ENCODE results near the gene TFF2.

Gene TFF2

DNA sequence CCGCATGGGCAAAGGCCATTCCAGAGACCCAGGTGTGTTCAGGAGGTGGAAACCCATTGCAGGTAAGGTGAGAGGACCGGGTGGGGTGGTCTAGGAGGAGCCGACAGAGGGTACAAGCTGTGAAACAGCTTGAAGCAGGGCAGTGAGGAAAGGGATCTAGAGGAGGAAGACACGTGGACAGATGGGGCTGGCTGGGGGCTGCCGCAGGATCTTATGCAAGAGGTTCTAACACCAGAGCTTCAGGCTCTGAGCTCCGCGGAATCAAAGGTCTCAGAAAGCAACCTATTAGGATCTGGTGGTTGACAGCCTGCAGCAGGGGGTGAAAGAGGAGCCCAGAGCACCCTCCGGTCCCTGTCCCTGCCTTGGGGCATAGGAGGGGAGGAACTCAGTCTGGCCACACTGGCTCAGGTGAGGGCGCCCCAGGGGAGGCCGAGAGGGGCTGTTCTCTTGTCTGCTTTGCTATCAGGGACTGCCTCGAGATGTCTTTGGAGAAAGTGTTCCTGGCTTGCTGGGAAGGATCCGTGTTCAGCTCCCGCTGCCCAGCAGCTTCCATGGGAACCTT, 13.6 kb upstream of the TFF2 start:
- no peak for DNase-seq

DNA sequence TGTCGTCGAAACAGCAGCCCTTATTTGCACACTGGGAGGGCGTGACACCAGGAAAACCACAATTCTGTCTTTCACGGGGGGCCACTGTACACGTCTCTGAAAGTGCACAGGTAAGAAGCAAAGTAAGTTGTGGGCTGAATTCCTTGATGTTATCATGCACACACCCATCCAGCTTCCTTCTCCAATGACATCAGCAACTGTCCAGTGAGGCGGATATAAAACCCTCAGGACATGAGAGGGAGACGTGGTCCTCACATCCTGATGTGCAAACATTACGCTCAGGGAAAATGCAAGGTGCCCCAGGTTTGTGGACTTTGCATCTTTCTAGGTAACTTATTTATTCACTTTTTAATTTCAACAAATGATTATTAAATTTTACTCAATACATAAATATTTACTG, 12.5 kb upstream of the TFF2 start:
- DNase-seq = no peak

DNA sequence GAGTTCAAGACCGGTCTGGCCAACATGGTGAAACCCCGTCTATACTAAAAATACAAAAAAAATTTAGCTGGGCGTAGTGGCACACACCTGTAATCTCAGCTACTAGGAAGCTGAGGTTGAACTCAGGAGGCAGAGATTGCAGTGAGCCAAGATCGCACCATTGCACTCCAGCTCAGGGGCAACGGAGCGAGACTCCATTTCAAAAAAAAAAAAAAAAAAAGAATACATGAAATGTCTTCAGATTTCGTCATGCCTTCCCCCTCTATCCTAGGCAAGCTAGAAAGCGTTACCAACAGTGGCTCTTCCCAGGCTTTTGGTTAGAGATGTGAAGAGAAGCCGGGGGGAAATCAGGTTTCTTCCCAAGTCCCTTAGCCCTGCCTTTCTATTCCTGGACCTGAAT, 11.9 kb upstream of the TFF2 start:
- no peak for DNase-seq

DNA sequence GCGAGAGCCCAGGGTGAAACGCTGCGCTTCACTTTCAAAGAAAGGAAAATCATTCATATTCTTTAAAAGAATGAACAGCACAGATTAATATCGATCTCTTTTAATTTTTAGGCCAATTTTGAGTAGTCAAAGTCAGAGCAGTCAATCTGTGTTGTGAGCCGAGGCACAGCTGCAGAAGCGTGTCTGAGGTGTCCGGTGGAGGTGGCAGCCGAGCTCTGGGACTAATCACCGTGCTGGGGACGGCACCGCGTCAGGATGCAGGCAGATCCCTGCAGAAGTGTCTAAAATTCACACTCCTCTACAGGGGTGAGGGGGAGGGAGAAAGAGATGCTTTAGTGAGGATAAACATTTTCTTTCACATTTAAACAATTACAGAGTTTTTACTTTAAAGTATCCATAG, 11.4 kb upstream of the TFF2 start:
- DNase-seq = no peak

DNA sequence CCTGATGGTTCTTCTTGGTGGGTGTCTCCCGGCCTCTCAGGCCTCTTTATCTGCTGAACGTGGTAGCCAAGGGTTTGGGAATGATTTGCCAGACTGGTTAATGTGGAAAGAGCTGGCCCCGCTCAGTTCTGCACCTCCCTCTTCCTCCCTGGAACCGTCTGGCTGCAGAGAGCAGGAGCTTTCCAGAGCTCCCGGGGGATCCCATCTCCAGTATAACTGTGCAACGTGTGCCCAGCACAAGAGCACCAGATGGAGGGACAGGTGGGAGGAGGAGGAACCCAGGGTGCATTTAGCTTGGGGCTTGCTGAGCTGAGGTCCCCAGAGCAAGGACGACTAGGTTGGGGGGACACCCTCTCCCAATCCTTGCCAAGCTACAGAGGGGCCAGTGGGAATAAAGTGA, 10.5 kb upstream of the TFF2 start:
- no peak for DNase-seq

DNA sequence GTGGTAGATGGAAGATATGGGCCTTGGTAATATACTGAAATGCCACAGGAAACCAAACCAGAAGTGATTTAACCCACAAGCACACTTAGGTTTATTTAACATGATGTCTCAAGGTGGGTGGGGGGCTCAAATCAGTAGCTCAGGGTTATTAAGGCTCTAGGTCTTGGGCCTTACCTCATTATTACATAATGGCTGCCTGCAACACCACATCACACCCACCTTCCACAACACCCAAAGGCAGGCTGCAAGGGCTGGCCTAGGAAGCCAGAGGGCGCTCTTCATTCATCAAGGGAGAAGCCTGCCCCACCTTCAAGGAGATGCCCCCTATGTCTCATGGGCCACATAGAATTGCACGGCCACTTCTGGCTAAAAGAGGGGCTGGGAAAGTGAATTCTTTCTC, 9.5 kb upstream of the TFF2 start:
- no peak for DNase-seq

DNA sequence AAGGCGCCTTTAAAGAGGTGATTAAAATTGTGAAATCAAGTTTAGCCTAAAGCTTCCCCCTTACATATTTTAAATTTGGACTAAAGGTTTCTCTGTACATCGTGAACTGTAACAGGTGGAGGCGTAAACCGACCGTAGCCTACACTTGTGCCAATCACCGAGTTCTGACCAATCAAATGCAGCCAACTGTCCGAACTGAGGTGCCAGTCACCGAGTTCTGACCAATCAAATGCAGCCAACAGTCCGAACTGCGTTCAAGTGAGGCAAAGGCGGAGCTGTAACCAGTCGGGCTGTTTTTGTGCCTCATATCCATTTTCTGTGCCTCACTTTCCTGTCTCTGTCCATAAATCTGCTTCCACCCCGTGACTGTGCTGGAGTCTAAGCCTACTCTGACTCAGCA, 8.1 kb upstream of the TFF2 start:
- DNase-seq = no peak

DNA sequence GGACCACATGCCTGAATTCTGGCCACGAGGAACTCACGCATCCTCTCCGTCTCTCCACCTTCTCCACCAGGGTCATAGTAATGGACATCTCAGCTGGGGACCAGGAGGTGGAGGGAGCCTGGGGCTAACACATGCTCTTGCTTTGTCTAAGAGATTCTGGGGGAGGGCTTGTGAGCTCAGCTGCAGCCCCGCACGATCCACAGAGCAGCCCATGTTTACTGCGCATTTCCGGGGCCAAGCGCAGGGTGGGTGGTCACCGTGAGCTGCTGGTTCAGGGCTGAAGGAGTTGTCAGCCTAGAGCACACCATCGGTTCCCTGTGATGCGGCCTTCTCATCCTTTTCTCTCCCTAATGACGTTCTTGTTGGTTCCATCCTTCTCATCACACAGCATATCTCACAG, 7.5 kb upstream of the TFF2 start:
- no peak for DNase-seq

DNA sequence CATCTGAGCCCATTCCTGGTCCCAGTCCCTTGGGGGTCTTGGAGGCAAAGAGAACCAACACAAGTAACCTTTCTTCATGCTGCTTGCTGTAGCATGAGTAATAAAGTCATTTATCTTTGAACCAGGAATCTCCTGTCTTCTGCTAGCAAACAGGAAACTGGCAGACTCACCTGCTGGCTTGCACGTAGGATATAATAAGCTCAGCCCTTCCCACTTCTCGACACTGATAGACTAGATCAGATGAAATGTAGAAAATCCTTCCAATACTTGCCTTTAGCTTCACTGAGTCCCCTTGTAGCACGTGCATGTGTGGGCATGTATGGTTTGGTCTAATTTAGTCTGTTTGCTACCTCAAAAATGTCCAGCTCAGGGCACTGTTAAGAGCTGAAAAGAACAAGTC, 6.5 kb upstream of the TFF2 start:
- DNase-seq = no peak

DNA sequence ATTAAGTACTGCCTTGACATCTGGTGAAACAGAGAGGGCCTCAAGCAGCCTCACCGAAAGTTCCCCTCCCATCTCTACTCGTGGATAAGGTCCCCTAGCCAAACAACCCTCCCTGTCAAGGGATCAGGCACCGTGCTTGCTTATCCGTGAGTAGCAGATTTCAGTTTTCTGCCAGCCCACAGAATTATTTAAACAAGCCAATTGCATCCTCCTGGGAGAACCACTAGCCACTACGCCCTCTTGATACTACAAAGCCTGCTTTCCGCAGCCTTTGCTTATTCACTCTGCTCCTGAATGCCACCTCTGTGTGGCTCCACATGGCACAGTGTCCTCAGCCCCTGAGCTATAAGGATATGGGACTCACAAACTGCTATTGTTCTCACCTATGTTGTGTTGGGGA, 5.9 kb upstream of the TFF2 start:
- no peak for DNase-seq

DNA sequence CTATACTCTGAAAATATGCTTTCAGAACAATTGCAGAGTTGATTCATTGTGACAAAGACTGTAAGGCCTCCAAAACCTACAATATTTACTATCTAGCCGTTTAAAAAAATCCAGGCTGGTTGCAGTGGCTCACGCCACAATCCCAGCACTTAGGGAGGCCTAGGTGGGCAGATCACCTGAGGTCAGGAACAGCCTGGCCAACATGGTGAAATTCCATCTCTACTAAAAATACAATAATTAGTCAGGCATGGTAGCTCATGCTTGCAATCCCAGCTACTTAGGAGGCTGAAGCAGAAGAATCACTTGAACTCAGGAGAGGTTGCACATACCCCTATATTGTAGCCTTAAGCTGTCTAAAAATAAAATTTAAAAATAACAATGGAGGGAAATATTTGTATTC, 5.3 kb upstream of the TFF2 start:
- DNase-seq = no peak

DNA sequence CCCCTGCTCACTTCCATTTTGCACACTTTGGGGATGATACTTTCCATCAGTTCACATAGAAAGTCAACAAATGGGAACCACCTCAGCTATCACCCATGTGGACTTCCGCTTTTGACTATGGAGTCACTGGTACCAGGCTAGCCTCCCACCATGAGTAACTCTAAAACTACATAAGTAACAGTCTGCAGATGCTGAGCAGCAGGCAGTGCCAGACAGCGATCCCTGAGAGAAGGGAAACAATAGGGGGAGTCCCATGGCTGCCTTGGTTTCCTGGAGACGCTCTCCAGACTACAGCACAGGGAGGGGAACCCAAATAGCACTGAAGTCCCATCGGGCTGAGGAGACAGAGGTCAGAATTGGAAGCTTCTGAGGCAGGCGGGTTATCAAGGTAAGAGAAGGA, 2.8 kb upstream of the TFF2 start:
- DNase-seq = no peak

DNA sequence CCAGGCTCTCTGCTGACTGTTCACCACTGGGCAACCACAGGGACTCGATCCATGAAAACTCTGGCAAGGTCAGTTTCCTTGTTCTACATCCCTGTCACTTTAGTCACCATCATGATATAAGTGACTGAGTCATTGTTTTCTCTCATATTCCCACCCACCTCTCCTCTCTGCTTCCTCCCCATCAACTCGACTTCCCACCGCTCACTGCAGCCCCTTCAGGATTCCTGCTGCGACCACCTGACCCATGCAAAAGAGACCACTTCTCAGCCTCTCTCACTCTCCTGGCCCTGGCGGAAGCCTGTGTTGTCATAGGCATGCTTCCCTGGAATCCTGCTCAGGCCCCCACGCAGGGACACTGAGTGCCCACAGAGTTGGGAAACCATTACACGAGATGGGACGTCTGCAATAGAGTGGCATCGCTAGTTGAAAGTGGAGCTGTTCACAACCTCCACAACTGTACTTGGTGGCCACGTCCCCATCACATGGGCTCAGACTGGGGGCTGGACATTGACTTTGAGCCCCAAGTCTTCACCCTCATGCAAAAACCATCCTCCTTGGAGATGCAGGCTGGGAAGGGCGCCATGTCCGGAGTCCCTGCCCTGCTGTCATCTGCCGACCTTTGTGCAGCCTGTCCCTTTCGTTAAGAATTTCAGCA, 1.8 kb upstream of the TFF2 start:
- DNase-seq = no peak

DNA sequence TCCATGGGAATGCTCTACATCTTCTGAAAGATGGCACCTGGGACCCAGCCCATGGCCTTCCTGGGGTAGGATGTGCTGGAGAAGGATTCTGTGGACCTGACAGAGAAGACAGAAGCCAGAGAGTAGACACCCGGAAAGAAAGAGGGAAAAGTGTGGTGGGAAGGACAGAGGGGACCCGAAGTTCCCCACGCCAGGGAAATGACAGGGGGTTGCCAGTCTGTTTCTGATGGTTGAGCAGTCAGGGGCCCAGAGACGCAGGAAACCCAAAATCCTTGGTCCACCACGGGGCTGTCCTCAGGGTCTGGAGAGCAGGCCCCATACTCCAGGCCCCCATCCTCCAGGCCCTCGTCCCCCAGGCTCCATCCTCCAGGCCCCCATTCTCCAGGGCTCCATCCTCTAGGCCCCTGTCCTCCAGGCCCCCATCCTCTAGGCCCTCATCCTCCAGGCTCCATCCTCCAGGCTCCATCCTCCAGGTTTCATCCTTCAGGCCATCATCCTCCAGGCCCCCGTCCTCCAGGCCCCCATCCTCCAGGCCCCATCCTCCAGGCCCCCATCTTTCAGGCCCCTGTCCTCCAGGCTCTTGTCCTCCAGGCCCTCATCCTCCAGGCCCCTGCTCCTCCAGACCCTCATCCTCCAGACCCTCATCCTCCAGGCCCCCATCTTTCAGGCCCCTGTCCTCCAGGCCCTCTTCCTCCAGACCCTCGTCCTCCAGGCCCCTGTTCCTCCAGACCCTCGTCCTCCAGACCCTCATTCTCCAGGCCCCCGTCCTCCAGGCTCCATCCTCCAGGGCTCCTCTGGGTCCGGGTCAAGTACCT, 1.0 kb upstream of the TFF2 start:
- no peak for DNase-seq

DNA sequence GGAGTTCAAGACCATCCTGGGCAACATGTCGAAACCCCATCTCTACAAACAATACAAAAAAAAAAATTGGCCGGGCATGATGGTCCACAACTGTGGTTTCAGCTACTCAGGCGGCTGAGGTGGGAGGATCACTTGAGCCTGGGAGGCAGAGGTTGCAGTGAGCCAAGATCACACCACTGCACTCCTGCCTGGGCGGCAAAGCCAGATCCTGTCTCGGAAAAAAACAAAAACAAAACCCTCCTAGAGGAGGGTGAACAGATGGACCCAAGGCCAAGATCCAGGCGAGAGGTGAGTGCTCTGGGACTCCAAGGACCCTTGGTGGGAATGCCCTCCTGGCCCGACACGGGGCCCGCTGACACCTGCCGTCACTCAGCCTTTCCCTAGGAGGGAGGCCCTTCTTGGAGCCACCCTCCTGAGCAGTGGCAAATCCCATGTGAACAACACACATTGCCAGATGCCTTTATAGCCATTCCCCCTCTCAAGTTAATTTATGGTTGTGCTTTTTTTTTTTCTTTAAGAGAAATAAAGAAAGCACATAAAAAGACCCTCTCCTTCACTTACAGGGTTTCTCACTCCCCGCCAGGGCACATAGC, 380 bp downstream of the TFF2 start:
- DNase-seq = no peak

DNA sequence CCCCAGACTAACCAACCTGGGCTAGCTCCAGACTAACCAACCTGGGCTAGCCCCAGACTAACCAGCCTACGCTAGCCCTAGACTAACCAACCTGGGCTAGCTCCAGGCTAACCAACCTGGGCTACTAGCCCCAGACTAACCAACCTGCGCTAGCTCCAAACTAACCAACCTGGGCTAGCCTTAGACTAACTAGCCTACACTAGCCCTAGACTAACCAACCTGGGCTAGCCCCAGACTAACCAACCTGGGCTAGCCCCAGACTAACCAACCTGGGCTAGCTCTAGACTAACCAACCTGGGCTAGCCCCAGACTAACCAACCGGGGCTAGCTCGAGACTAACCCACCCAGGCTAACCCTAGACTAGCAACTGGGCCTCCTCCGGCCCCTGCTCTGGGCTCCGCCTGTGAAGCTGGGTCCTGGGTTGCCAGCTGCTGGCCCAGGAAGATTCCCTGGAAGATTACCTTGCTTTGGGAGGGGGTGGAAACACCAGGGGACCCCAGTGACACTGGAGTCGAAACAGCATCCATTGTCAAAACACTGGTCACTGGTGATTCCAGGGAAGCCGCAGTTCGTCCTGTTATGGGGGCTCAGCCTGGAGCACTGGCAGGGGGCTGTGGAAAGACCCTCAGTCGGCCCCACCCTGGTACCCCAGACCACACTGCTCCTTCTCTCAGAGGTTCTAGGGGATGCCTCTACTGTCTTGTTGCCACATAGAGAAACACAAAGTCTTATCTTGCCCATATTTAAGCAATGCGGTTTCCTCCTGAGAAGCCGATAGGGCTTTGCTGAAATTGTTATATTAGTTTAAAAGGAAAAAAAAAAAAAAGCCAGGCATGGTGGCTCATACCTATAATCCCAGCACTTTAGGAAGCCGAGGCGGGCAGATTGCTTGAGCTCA, 1.1 kb downstream of the TFF2 start:
- no peak for DNase-seq

DNA sequence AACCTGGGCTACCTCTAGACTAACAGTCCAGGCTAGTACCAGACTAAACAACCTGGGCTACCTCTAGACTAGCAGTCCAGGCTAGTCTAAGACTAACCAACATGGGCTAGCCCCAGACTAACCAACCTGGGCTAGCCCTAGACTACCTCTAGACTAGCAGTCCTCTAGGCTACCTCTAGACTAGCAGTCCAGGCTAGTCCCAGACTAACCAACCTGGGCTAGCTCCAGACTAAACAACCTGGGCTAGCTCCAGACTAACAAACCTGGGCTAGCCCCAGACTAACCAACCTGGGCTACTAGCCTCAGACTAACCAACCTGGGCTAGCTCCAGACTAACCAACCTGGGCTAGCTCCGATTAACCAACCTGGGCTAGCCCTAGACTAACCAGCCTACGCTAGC, 2.0 kb downstream of the TFF2 start:
- no peak for DNase-seq

DNA sequence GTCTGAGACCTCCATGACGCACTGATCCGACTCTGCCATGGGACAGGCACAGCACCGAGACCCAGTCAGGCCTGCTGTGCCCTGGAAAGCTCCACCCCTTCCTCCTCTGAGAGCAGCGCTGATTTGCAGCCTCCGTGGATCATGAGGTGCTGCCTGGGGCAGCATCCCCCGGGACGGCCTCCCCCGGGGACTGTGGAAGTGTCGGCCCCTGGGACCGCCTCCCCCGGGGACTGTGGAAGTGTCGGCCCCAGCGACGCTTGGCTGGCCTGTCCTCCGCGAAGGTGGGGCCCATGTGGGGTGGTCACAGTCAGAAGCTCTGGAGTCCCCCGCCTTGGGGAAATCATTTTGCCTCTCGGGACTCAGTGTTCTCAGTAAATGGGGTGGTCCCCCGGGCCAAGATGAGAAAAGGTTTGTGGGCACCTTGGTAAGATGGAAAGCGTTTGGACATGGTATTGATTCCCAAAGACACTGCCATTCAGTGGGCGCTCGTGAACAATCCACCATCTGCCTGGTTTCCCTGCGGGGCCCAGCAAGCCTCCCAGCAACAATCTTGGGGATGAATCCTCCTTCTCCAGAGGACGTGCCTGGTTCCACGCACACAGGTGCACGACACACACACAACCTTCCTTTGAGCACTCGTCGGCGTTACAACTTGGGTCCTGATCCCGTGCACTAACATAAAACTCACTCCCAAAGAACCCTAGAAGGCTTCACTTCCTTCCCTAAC, 3.0 kb downstream of the TFF2 start:
- no peak for DNase-seq

DNA sequence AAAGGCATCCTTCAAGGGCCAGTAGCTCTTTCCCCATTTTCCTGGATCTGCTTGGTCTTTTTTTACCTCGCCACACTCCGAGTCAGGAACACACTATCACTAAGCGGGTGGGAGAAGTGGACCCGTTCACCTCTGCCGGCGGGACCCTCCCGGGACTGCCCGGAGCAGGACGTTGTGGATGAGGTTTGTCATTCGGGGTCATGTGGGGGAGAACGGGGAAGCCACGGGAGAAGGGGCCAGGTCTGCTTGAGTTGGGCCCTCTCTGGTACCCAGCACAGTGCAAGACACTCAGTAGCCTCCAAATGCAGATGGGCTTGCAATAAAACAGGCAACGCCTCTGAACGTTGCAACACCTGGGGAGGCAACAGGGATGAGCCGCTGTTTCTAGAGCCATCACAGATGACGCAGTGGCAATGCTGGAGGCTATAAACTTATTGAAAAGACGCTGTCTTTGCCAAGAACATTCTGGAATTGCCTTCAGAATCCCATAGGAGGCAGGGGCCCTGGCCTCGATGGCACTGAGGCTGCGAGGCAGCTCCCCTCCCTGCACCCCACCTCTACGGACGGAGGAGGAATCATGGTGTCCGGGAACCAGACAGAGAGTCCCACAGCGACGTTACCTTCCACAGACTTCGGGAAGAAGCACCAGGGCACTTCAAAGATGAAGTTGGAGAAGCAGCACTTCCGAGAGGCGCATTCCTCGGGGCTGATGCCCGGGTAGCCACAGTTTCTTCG, 3.8 kb downstream of the TFF2 start:
- no peak for DNase-seq

DNA sequence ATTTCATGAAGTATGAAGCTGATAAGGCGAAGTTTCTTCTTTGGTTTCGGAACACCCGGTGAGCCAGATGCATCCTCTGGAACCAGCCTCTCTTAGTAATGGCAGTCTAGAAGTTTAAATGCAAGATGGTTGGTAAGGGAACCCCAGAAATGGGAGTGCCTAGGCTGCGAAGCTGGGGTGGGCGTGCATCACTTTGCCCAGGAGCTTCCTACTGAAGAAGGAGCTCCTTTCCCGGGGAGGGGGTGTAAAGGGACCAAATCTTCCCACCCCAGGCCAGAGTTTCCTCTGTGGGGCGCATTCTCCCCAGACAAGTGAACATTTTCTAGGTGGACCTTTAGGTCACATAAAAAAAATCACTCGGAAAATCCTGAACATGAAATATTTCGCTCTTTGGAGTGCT, 4.4 kb downstream of the TFF2 start:
- no peak for DNase-seq

DNA sequence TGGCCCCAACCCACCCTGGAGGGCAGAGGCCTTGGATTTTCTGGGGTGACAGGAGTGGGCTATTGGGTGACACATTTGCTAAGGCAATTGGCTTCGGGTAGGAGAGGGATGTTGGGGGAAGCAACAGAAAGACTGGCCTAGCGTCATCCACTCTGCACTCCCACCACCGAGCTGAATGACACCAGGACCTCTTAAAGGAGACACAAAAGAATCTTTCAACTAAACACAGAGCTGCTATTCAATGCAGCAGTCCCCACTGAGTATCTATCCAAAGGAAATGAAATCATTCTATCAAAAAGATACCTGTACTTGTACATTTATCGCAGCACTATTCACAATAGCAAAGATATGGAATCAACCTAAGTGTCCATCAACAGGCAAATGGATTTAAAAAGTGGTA, 6.2 kb downstream of the TFF2 start:
- no peak for DNase-seq

Data from cortex of kidney (tissue), 1 donor.